Keratinocyte (primary cell): ENCODE measurements around the gene DLX2. TPM values are rescaled to one million over a fixed set of nuclear protein-coding genes. Genes with fewer than 3 reads are reported as not detected.
A peak's percentile ranks its signal among the peaks of the same experiment; 100 is the strongest.

ENCODE experiments used
- DNase-seq: peaks from one replicate; pipeline ENCODE4 v3.0.0-alpha.2; 2011; ENCODE audit warnings: low read depth, missing footprints, low spot score
- FAIRE-seq: peaks from 2 replicates; lab custom pipeline; 2011; peaks lifted over from hg19 to GRCh38; lab: Jason Lieb, UNC
- H2AFZ ChIP-seq: 2 replicates; pipeline ENCODE4 v1.6.0; 2012; ENCODE audit warnings: low read length, control low read depth, inconsistent platforms; ENCODE audit not compliant: control insufficient read depth
- H3K27ac ChIP-seq: 2 replicates; pipeline ENCODE4 v1.5.1; 2011; ENCODE audit warnings: low read length; ENCODE audit not compliant: control insufficient read depth, insufficient read depth
- H3K27me3 ChIP-seq: 3 replicates; pipeline ENCODE4 v1.6.0; 2011; ENCODE audit warnings: low read length; ENCODE audit not compliant: control insufficient read depth, insufficient read depth; ENCODE audit errors: extremely low read depth
- H3K36me3 ChIP-seq, 2 experiments: 2 replicates in 1 of 2; 3 replicates in 1 of 2; pipeline ENCODE4 v1.5.1; 2011; ENCODE audit warnings: low read length in 2 of 2, mild to moderate bottlenecking in 1 of 2; ENCODE audit not compliant: control insufficient read depth in 2 of 2, insufficient read depth in 2 of 2; ENCODE audit errors: extremely low read depth in 1 of 2
- H3K4me1 ChIP-seq: 3 replicates; pipeline ENCODE4 v1.5.1; 2011; ENCODE audit warnings: low read length; ENCODE audit not compliant: control insufficient read depth, insufficient read depth; ENCODE audit errors: extremely low read depth
- H3K4me2 ChIP-seq: 3 replicates; pipeline ENCODE4 v1.6.0; 2011; ENCODE audit warnings: low read depth, low read length; ENCODE audit not compliant: control insufficient read depth, insufficient read depth; ENCODE audit errors: extremely low read depth
- H3K4me3 ChIP-seq, 3 experiments: fragments of 200-600 bp in 1 of 3; sonication (generic) in 1 of 3; 2 replicates in 2 of 3; 3 replicates in 1 of 3; pipeline ENCODE4 v1.5.1; 2011 to 2016; ENCODE audit warnings: low read length in 3 of 3, mild to moderate bottlenecking in 3 of 3, control low read depth in 2 of 3, inconsistent platforms in 1 of 3, low read depth in 1 of 3, mixed read lengths in 1 of 3, mixed run types in 1 of 3, moderate library complexity in 1 of 3; ENCODE audit not compliant: control insufficient read depth in 2 of 3, insufficient read depth in 2 of 3; ENCODE audit errors: extremely low read depth in 1 of 3
- H3K79me2 ChIP-seq: 2 replicates; pipeline ENCODE4 v1.6.0; 2012; ENCODE audit warnings: low read length; ENCODE audit not compliant: control insufficient read depth, insufficient read depth
- H3K9ac ChIP-seq: 3 replicates; pipeline ENCODE4 v1.6.0; 2011; ENCODE audit warnings: low read length; ENCODE audit not compliant: control insufficient read depth, insufficient read depth; ENCODE audit errors: extremely low read depth
- H3K9me1 ChIP-seq: 3 replicates; pipeline ENCODE4 v1.6.0; 2011; ENCODE audit warnings: low read length; ENCODE audit not compliant: control insufficient read depth, insufficient read depth; ENCODE audit errors: extremely low read depth
- H3K9me3 ChIP-seq: 2 replicates; pipeline ENCODE4 v1.5.1; 2012; ENCODE audit warnings: low read depth, low read length; ENCODE audit not compliant: control insufficient read depth
- H4K20me1 ChIP-seq: 3 replicates; pipeline ENCODE4 v1.6.0; 2011; ENCODE audit warnings: low read length; ENCODE audit not compliant: control insufficient read depth, insufficient read depth; ENCODE audit errors: extremely low read depth
- EZH2 ChIP-seq: IDR thresholded peaks from one replicate; pipeline ENCODE4 v1.6.1; 2012; ENCODE audit warnings: inconsistent platforms, mild to moderate bottlenecking, low read length, moderate library complexity
- dilution Hi-C: fragments of 300-500 bp; cut with MboI; formaldehyde crosslinking; loops from one replicate; pipeline ENCODE4 v1.7.0; 2020; ENCODE audit warnings: low sequenced_read_pairs; ENCODE audit not compliant: extremely low pct_ligation_motif_present
- polyA plus RNA-seq, 5 experiments: library from polyadenylated mRNA; depleted of rRNA in 3 of 5; stranded (reverse) in 3 of 5; stranded (forward) in 1 of 5; unstranded in 1 of 5; fragments of >200 nt; gene quantifications; 1 replicate in 1 of 5; 2 replicates in 3 of 5; 3 replicates in 1 of 5; pipeline versions ENCODE4 v1.2.1 to v1.2.3, GENCODE V29; 2011 to 2012; ENCODE audit warnings: missing spikeins in 2 of 5, low read depth in 1 of 5, low replicate concordance in 1 of 5
- TF ChIP-seq, protein P1 (sequence below), 3 experiments: IDR thresholded peaks in 1 of 3; conservative IDR thresholded peaks in 1 of 3; optimal IDR thresholded peaks in 1 of 3; 2 replicates in 2 of 3; 3 replicates in 1 of 3; pipeline versions ENCODE3 to v1.5.1; 2011; ENCODE audit warnings: low read length in 3 of 3, mild to moderate bottlenecking in 3 of 3, moderate library complexity in 2 of 3, control low read depth in 1 of 3, inconsistent platforms in 1 of 3; ENCODE audit not compliant: insufficient read depth in 2 of 3; ENCODE audit errors: extremely low read depth in 1 of 3

DLX2 gene
- polyA plus RNA-seq, 1 donor (not counting 4 experiments of a cell fraction or from before 2014, with no cell fraction given), result 0.29 TPM

DNA sequence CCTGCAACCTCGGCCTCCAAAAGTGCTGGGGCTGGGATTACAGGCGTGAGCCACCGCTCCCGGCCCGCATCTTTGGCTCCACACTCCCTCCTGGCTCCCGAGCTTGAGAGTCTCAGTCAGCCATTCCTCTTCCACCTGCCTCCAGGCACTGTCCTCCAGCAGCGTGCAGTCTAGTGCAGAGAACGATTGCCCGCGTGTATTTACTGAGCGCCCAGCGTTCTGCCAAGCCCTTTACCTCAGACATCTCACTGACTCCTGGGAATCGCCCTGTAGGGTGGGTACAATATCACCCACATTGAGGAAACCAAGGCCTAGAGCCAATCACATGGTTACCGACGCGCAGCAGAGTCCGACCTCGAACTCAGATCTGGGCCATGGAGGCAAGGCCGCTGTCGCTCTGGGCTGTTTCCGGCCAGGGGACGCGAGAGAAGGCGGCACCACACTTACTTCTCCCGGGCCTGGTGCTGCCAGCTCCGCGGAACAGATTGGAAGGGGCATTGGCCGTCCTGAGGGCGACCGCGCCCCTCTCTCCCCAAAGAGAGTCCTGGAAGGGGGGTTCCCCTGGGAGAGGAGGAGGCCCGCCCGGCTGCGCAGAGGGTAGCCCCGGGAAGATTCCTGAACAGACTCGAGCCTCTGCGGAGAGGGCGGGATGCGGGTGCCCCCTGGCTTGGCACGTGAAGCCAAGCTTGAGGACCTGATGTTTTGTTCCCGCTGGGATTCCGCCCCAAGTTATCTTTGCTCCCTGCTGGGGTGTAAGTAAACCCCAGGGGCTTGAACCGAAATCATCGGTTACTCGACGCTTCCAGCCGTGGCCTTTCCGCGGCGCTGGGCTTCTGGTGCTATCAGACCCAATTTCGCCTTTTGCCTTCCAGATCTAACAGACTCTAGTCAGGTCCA is 5.2 kb upstream of the DLX2 start:
- H3K79me2 ChIP-seq, result no peaks in the 10 kb centered on the region
- H3K9me1 ChIP-seq, result no peaks in the 10 kb centered on the region
- no peaks in the 10 kb centered on the region for H4K20me1 ChIP-seq
- H2AFZ ChIP-seq, result no peak overlapping the region
- FAIRE-seq, result no peak
- dilution Hi-C loops, result no loop called here
- no peaks in the 10 kb centered on the region for H3K27me3 ChIP-seq
- no peaks in the 10 kb centered on the region for H3K36me3 ChIP-seq
- no peaks in the 10 kb centered on the region for H3K9me3 ChIP-seq
- no peak overlapping the region for H3K9ac ChIP-seq
- DNase-seq, result no peak
- H3K4me2 ChIP-seq, result no peak overlapping the region
- peaks cover 22% of the 10 kb centered on the region for H3K4me1 ChIP-seq
- H3K27ac ChIP-seq, result no peak overlapping the region
- no peak overlapping the region for H3K4me3 ChIP-seq
- TF ChIP-seq EZH2, result no peak
- TF ChIP-seq, protein P1, sequence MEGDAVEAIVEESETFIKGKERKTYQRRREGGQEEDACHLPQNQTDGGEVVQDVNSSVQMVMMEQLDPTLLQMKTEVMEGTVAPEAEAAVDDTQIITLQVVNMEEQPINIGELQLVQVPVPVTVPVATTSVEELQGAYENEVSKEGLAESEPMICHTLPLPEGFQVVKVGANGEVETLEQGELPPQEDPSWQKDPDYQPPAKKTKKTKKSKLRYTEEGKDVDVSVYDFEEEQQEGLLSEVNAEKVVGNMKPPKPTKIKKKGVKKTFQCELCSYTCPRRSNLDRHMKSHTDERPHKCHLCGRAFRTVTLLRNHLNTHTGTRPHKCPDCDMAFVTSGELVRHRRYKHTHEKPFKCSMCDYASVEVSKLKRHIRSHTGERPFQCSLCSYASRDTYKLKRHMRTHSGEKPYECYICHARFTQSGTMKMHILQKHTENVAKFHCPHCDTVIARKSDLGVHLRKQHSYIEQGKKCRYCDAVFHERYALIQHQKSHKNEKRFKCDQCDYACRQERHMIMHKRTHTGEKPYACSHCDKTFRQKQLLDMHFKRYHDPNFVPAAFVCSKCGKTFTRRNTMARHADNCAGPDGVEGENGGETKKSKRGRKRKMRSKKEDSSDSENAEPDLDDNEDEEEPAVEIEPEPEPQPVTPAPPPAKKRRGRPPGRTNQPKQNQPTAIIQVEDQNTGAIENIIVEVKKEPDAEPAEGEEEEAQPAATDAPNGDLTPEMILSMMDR (optimal IDR thresholded peaks at IDR 0.05 in 1 of 3, IDR thresholded peaks at IDR 0.05 in 1 of 3, conservative IDR thresholded peaks at IDR 0.05 in 1 of 3; ENCODE audit: extremely low read depth in 1 of 3, insufficient read depth in 2 of 3, low read length in 3 of 3), result no peak

DNA sequence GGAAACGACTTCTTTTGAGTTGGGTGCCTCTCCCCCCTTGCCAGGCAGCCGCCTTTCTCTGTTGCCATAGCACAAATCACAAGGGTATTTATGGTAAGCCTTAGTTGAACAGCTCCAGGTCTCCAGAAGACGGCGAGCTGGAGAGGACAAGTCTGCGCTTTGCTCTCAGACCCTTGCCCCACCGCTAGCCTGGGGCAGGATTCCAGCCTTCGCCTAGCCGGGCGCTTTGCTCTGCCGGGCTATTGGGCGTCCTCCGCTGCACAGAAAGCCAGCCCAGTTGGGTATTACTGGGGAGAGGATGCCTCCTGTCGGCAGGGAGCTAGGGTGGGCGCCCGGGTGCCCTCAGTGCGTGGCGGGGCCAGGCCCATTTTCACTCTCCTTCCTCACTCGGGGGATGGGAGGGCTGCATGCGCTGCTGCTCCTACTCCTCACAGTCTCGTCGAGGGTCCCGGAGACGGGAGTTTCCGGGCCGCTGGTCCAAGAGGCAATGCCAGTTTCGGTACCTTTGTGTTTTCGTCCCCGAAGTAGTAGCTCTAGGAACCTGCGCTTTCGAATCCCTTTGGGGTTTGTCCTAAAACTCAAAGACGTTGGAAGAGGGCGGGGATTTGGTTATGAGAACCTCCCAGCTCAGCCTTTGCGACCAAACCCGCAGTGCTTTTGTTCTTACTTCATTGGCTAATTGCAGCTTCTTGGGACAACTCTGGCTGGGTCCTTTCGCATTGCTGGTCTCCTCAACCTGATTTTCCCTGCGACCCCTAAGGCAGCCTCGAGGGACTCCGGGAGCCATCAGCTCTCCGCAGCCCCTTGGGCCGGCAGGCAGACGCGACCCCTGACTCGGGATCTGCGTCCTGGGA is 3.6 kb upstream of the DLX2 start:
- Histone ChIP-seq H4K20me1 (no peaks in the 10 kb centered on the region), H3K79me2 (no peaks in the 10 kb centered on the region), H3K27ac (no peak overlapping the region), H3K4me2 (peak overlapping the region; percentile 88), H3K4me1 (peaks cover 33% of the 10 kb centered on the region), H2AFZ (peak overlapping the region; percentile 75), H3K9me3 (no peaks in the 10 kb centered on the region), H3K36me3 (no peaks in the 10 kb centered on the region), H3K4me3 (peak overlapping the region; percentile 4 to 70 (median 43)), H3K9me1 (no peaks in the 10 kb centered on the region), H3K9ac (peak overlapping the region; percentile 18), H3K27me3 (no peaks in the 10 kb centered on the region)
- FAIRE-seq (no peak), DNase-seq (no peak)
- no peak for TF ChIP-seq EZH2
- TF ChIP-seq, protein P1 (optimal IDR thresholded peaks at IDR 0.05 in 1 of 3, IDR thresholded peaks at IDR 0.05 in 1 of 3, conservative IDR thresholded peaks at IDR 0.05 in 1 of 3; ENCODE audit: extremely low read depth in 1 of 3, insufficient read depth in 2 of 3, low read length in 3 of 3), result peak; percentile 49 to 81 (median 60)
- dilution Hi-C loops, result no loop called here
